ENCODE results near the gene PAQR4.

Gene PAQR4

DNA sequence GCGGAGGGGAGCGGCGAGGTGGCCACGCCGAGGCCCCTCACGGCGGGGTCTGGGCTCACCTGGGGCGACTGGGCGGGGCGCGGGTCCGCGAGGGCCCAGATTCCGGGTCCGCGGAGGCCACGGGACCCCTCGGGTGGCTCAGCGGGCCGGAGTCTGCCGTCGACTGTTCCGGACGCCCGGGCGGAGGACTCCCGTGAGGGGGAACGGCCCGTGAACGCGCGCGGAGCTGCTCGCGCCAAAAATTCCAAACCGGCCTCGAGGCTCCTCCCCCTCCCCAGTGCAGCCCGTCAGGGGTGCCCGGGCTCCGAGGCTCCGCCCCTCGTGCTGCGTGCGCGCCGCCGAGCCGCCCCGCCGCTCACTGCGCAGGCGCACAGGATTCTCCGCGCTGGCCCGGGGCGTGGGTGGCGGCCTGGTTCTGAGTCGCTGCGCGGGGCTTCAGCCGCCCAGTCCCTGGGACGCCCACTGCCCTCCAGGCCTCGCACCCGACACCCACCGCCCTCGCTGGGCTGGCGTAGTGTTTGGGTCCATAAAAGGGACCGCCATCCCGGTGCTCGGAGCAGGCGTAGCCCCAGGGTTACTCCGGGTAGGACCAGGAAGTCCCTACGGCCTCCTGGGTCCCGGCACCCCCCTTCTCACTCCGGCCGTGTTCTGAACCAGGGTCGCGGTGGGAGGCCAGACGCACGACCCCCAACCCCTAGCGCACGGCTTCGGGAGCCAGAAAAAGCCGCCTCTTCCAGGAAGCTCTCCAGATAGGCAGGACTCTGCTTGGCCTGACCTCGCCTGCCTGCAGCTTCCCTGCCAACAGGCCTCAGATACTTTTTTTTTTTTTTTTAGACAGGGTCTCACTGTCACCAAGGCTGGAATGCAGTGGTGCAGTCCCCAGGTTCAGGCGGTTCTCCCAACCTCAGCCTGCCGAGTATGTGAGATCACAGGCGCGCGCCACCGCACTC, 11.4 kb downstream of the PAQR4 start, which contains the start of gene PKMYT1:
Gene PKMYT1 (minus strand): TSS at position 220 of the 950 bp plus-strand sequence. CDS start 789 bp downstream, outside the sequence.
- peak; percentile 88 for DNase-seq (ENCODE audit: low read depth, low spot score)

DNA sequence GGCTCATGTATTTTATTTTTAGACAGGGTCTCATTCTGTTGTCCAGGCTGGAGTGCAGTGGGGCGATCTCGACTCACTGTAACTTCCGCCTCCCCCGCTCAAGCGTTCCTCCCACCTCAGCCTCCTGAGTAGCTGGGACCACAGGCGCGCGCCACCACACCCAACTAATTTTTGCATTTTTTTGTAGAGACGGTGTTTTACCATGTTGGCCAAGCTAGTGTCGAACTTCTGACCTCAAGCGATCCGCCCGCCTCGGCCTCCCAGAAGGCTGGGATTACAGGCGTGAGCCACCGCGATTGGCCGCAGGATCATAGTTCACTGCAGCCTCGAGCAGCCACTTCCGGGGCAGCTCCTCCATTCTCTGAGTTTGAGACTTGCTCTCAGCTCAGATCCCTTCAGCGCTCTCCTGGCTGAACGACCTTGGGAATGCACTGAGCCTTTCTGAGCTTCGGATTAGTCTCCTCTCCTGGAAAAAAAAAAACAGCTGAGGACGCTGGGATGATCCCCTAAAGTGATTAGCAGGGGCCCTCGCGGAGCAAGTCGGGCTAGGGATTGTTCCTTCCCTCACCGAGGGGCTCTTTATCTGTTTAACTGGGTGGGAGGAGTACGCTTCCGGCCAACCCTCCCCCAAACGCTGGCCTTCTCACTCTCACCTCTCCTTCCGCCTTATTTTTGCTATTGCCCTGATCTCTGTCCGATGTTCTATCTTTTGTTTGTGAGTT, 12.2 kb downstream of the PAQR4 start:
- no peak for DNase-seq (ENCODE audit: low read depth, low spot score)

DNA sequence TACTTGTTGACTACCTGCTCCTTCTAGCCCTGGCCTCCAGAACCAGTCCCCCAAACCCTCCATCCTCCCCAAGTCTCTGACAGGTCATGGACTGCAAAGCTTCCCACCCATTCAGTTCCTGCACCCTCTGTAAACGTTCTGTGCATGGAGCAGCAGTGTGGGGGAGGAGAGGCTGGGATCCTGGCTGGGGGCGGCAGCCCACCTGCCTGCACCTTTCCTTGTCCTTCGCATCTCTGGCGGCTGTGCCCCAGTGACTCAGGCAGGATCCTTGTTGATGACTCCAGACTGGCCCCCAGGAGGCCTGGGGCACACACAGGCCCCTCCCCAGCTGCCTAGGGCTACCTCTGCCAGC, 12.7 kb downstream of the PAQR4 start:
- DNase-seq (ENCODE audit: low read depth, low spot score) = no peak

DNA sequence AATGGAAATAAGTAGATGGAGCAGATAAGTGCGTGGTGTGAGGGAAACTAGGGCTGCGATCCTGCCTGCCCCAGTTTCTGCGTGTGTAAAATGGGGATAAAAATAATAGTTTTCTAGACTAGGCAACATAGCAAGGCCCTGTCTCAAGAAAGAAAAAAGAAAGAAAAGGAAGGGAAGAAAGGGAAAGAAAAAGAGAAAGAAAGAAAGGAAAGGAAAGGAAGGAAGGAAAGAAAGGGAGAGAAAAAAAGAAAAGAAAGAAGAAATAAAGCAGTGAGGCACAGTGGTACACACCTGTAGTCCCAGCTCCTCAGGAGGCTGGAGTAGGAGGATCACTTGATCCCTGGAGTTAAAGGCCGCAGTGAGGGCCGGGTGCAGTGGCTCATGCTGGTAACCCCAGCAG, 13.3 kb downstream of the PAQR4 start:
- no peak for DNase-seq (ENCODE audit: low read depth, low spot score)

DNA sequence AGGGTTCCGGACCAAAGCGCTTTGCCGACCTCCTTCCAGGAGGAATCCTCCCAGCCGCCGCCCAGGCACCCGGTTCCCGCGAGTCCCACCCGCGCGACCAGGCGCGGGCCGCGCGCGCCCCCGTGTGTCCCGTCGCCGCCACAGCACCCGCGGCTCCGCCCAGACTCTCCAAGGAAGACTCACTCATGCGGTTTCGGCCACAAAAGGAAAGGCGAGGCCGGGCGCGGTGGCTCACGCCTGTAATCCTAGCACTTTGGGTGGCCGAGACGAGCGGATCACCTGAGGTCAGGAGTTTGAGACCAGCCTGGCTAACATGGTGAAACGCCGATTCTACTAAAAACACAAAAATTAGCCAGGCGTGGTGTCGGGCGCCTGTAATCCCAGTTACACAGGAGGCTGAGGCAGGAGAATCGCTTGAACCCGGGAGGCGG, 14.6 kb downstream of the PAQR4 start:
- peak; percentile 40 for DNase-seq (ENCODE audit: low read depth, low spot score)

DNA sequence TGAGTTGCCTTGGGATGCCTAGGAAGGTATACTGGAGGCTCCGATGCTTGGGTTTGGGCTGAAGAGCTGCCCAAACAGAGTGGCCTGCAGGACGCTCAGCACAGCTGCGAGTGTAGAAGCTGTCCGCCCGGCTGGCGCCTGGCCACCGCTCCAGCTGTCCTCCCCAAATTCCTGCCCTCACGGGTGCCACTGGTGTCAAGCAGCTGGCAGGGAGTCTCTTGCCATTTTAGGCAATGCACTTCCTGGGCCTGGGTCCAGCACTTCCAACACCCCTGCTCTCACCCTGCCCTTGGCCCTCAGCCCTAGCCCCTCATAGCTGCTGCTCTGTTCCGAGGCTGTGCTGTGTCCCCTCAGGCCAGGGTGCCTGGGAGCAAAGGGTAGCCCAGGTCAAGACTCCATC, 16.3 kb downstream of the PAQR4 start:
- DNase-seq (ENCODE audit: low read depth, low spot score) = no peak

DNA sequence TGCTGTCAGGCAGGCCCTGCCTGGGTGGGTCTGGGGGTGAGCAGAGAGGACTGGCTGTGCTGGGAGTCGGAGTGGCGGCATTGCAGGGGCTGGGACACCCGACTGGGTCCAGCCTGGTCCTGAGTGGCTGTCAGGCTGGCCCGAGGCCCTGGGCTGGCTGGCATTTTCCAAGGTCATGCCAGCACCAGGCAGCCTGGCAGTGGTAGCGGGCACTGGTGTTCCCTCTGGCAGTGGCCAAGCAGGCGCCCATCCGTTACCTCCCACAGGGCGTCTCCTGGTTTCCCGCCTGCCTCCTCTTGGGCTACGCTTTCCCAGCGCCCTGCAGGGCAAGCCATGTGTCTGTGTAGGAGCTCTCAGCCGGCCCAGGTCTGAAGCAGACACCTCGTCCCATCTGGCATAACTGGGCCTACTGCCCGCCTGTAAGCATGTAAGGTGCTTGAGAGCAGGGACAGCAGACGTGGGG, 16.8 kb downstream of the PAQR4 start:
- DNase-seq (ENCODE audit: low read depth, low spot score) = no peak

DNA sequence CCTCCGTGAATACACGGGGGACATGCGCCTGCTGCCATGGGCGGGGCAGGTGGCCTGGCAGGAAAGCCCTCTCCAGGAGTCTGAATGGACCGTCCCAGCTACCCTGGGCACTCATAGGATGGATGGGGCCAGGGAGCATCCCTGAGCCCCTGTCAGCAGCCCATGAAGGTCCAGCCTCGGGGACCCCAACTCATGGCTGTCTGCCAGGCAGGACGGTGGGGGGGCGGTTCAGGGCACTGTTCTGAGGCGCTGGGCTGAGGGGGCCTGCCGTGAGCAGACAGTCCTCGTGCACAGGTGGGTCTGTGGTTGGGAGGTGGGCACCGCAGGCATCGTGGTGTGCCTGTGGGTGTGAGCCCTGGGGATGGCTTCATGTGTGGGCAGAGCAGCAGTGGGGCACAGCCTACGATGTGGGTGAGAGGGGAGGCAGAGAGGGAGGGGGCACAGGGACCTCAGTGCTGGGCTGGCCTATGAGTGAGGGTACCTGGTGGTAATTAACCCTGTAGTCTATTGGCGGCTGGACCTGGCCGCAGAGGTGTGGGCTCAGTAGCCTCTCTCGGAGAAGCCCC, 17.6 kb downstream of the PAQR4 start:
- DNase-seq (ENCODE audit: low read depth, low spot score) = no peak

DNA sequence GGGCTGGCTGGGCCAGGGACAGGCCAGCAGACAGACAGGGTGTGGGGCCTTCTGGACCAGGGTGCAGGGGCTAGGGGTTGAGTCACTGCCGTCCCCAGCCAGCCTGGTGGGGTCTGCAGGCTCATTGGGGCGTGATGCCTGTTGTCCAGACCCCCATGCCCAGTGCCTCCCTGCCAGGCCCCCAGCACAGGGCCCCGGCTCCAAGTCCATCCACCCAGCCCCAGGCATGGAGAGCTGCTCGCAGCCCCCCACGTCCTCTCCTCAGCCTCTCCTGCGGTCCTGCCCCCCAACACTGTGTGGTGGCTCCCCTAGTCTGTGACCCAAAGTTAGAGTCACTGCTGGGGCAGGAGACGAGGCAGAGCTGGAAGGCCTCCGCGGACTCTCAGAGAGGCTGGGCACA, 18.1 kb downstream of the PAQR4 start:
- DNase-seq (ENCODE audit: low read depth, low spot score) = no peak

DNA sequence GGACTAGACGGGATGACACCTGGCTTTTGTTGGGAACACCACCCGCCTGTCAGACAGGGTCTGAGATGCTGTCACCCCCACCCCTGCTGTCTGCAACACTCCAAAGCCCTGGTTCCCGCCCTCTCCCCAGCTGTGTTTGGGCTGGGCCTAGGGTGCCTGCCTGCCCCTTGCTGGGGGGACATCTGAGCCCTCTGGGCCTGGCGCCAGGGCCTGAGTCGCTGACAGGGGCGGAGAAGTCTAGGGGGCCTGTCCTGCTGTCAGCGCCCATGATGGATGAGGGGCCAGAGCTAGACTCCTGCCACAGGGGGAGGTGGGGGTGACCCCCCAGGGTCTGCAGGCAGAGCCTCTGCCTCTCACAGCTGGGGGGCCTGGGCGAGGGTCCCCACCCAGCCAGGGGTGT, 18.7 kb downstream of the PAQR4 start:
- no peak for DNase-seq (ENCODE audit: low read depth, low spot score)

DNA sequence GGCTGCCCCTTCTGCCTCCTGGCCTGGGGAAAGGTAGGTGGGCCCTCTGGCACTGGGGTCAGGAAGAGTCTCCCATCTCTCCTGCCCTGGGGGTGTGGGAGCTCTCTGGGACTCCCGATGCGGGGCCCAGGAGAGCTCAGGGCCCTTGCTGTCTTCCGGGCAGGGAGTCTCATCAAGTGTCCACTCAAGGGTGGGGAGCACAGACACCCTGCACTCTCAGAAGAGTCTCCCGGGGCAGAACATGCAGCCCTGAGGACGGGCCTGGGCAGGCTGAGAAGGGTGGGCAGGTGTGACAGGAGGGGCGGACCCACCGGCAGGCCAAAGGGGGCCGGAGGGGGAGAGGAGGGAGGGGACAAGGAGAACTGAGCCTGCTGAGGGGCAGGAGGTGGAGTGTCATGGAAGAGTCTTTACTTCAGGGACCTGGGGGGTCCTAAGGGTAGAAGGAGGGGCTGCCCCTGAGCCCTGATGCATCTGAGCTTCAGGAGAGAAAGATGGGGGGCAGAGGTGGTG, 19.5 kb downstream of the PAQR4 start:
- DNase-seq (ENCODE audit: low read depth, low spot score) = no peak

DNA sequence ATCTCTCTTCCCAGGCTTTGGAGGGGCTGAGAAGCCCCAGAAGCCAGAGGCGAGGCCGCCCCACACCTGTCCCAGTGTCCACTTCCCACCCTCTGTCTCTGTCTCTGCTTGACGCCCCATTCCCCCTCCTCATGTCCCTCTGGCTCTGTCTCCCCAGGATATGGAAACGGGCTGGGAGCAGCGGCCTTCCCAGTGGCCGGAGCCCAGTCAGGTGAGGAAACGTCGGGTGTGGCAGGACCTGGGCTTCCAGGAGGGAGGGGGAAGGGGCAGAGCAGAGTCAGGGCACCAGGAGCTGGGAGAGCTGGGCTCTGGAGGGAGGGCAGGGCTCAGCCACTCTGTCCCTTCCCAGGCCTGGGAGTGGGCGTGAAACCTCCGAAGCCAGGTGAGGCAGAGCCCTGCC, 21.7 kb downstream of the PAQR4 start:
- no peak for DNase-seq (ENCODE audit: low read depth, low spot score)

DNA sequence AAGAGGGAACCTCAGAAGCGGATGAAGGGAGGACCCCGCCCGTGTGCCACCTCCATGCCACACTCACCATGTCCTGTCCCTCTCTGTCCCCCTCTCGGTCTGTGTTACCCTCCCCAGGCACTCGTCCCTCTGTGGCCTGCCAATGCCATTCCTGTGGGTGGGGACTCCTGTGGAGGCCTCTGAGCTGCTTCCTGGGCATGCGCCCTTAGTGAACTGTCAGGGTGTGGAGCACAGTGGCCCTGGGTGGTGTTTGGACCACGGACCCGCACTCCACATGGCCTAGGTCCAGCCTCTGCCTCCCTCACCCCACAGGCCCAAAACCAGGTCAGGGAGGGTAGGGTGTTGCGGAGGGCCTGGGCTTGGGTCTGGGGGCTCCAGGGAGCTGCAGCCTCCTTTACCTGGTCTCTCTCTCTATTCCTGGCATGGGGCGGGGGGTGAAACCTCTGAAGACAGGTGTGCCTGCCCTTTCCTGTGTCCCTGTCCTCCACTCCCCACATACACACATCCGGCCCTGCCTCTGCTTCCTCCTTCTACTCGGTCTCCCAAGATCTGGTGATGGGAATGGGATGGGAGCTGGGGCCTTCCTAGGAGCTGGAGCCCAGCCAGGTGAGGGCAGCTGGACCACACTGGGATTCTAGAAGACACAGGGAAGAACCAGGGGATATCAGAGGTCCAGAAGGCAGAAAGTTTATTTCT, 22.6 kb downstream of the PAQR4 start:
- DNase-seq (ENCODE audit: low read depth, low spot score) = no peak

DNA sequence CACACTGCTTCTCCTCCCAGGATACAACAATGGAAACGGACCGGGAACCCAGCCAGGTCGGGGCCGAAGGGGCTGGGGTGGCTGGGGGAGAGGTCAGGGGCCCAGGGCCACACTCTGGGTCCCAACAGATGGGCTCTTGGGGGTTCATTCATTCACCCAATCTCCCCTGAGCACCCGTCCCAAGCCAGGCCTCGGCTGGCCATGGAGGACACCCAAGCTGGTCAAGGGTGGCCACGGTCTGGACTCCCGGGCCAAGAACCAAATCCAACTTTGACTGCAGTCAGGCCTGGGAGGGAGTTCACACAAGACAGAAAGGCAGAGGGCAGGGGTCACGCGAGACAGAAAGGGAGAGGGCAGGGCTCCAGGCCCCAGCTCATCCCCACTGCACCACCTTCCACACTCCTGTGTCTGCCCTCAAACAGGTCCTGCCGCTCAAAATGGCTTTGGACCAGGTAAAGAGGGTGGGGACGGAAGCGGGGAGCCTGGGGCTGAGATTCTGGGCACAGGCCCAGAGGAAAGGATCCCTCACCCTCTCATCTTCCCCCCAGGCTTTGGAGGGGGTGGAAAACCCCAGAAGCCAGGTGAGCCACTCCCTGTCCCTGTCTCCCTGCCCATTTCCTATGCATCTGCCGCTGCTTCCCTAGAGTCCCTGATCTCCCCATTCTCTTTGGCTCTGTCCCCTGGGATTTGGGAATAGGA, 23.4 kb downstream of the PAQR4 start:
- no peak for DNase-seq (ENCODE audit: low read depth, low spot score)

DNA sequence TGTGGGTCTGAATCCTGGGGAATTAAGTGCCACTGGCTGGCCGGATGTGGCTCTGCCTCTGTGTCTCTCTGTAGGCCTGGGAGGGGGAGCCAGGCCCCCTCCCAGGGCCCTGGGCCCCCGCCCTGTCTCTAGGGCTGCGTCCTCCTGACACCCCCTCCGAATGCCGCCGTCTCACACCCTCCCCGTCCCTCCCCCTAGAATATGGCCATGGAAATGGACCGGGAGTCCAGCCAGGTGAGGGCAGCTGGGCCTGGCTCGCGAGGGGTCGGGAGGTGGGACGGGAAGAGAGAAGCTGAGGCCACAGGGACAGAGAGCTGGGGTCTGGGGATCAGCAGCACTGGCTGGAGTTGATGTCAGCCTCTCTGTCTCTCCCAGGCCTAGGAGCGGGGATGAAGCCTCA, 27.1 kb downstream of the PAQR4 start:
- DNase-seq (ENCODE audit: low read depth, low spot score) = no peak

DNA sequence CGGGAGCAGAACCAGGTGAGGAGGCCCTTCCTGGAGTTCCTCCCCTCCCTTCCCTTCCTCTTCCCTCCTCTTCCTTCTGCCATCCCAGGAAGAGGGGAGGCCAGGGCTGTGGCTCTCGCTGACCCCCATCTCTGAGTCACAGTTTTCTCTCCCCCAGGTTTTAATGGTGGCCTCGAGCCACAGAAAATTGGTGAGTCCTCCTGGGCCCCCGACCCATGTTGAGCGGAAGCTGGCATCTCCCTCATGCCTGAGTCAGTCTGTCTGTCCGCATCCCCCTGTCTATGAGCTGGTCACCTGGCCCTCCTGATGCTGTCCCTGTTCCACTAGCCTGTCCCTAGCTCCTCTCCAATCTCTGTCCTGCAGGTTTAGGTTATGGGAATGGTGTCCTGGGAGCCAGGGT, 30.8 kb downstream of the PAQR4 start:
- no peak for DNase-seq (ENCODE audit: low read depth, low spot score)

DNA sequence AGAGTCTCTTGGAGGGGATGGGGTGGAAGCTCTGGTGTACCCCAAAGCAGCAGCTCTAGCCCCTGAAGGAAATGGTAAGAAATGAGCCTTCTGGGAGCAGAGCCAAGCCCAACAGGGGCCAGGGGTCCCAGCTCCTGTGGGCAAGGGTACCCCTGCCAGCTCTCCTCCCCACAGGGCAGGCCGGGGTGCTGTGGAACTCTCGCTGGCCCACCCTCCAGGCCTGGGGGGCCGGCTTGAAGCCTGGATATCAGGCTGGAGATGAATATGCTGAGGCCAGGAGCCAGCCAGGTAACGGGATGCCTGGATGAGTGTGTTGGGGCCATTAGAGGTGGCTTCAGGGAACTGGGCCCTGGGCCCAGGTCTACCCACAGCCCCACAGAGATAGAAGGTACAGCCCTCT, 31.4 kb downstream of the PAQR4 start:
- DNase-seq (ENCODE audit: low read depth, low spot score) = no peak

DNA sequence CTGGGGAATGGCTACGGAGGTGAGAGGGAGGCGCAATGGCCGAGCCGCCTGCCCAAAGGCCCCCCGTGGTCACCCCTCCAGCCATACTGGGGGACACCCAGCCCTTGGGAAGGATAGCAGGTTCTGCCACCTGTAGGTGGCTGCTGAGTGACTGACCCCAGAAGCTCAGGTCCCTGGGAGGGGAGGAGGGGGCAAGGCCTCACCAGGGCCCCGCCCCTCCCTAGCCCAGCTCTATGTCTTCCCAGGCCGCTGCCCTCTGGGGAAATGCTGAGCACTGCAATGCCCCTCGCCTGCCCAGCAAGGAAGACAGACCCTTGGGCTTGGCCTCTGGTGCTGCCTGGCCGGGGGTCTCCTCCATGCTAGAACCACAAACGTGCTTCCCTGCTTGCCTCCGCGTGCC, 32.2 kb downstream of the PAQR4 start:
- no peak for DNase-seq (ENCODE audit: low read depth, low spot score)

DNA sequence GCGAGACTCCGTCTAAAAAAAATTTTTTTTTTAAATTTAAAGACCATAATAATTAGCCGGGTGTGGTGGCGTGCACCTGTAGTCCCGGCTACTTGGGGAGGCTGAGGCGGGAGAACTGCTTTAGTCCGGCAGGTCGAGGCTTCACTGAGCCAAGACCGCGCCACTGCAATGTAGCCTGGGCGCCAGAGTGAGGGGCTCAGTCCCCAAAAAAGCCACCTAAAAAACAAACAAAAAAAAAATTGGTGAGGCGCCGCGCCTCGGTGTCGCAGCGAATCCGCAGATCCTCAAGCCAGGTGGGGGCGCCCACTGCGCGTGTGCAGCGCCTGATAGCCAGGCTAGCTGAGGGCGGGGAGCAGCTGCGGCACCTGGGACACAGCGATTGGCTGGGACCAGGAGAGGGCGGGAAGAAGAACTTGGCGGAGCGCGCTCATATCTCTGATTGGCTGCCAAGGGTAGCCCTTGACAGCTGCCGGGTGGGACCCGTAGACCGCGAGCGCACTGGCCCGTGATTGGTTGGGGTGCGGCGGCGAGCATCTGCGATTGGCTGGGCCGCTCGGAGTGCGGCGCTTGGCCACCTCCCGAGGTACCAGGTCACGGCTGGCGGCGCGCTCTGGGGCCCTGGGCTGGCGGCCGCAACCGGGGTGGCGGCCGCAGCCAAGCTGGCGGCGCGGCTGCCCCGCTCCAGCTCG, 34.6 kb downstream of the PAQR4 start:
- peak; percentile 89 for DNase-seq (ENCODE audit: low read depth, low spot score)

DNA sequence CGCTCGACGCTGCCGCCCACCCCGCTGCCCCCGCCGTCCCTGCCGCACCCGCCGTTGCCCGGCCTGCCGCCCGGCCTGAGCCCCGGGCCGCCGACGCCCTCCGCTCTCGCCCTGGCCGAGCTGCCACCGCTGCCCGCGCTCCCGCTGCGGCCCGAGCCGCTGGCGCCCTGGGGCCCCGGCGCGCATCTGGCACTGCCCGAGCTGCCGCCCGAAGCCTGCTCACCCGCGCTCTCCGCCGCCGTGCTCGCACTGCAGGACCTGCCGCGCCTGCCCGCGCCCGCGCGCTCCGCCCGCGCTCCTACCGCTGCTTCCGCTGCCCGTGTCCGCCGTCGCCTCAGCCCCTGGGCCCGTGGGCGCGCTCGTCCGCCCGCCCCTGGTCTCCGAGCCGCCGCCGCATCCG, 35.2 kb downstream of the PAQR4 start:
- no peak for DNase-seq (ENCODE audit: low read depth, low spot score)

Measured in activated CD4-positive, CD25-positive, alpha-beta regulatory T cell treated with anti-CD3 and anti-CD28 coated beads, Interleukin-2, amount 50 U/mL, for 16 hours (primary cell).